ENCODE measurements around the gene C19orf12. TPM values are rescaled to one million over a fixed set of nuclear protein-coding genes. Genes with fewer than 3 reads are reported as not detected.

Gene C19orf12
- total RNA-seq, 1 experiment from 2014 or later = 17.5 TPM

DNA sequence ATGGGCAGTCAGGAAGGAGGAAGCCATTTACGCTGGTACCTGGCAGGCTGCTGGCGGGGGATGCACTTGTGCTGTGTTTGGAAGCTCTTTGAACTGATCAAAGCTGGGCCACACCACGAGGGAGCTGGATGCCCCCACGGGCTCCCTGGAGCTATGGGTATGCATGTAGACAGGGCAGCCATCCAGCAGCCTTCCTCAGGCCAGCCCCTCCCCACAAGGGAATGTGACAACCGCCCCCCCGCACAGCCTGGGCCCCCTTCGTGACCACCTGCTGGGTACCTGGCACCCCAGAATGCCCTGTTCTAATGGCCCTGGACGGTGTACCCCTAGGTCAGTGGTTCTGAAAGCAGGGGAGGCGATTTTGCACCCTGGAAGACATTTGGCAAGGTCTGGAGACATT lies 42.5 kb upstream of the C19orf12 start:
- no peak overlapping the region for H3K9ac ChIP-seq (ENCODE audit: extremely low read depth, insufficient read length, low read length)
- H3K27ac Mint-ChIP-seq = no peak overlapping the region
- no peaks in the 10 kb centered on the region for H4K20me1 ChIP-seq (ENCODE audit: control insufficient read depth, insufficient read depth, insufficient read length)
- no peak overlapping the region for H3K4me2 ChIP-seq (ENCODE audit: insufficient read depth, insufficient read length, low read length)
- no peak overlapping the region for H2BK12ac ChIP-seq (ENCODE audit: insufficient read length, low read depth, low read length)
- H3K27me3 ChIP-seq (ENCODE audit: insufficient read depth, low read length) = no peaks in the 10 kb centered on the region
- no peaks in the 10 kb centered on the region for H3K79me2 ChIP-seq (ENCODE audit: insufficient read depth, low read length)
- no CpG with 5 or more reads among the region's 9 CpGs for WGBS (ENCODE audit: extremely low coverage, insufficient read length, low lambda C conversion rate)
- no peaks in the 10 kb centered on the region for H3K4me1 ChIP-seq (ENCODE audit: insufficient read depth, low read length)
- H3K14ac ChIP-seq (ENCODE audit: insufficient read depth, low read length) = no peak overlapping the region
- no peaks in the 10 kb centered on the region for H3K36me3 Mint-ChIP-seq (ENCODE audit: insufficient read depth in 1 of 3, low read depth in 3 of 3)
- no peak overlapping the region for H2AFZ ChIP-seq (ENCODE audit: low read length)
- no peaks in the 10 kb centered on the region for H3K79me1 ChIP-seq (ENCODE audit: insufficient read depth, low read depth, low read length, poor library complexity, severe bottlenecking)
- no peak overlapping the region for H4K5ac ChIP-seq (ENCODE audit: insufficient read length, low read depth, low read length)
- no peak for TF ChIP-seq CTCF (conservative IDR thresholded peaks at IDR 0.05)
- H3K27ac ChIP-seq (ENCODE audit: insufficient read length, low read depth, low read length) = no peak overlapping the region
- no peak overlapping the region for H3K23ac ChIP-seq (ENCODE audit: insufficient read length, low read depth, low read length)
- no peak for DNase-seq
- H3K4ac ChIP-seq (ENCODE audit: low read depth, low read length) = no peak overlapping the region
- H2AK5ac ChIP-seq (ENCODE audit: insufficient read length, low read length) = no peak overlapping the region
- H3T11ph ChIP-seq (ENCODE audit: low read length) = no peak overlapping the region
- no peak overlapping the region for H2BK15ac ChIP-seq (ENCODE audit: low read depth, low read length)
- H3K9me3 Mint-ChIP-seq = no peaks in the 10 kb centered on the region
- H3K23me2 ChIP-seq (ENCODE audit: insufficient read length, low read depth, low read length, poor library complexity, severe bottlenecking) = no peaks in the 10 kb centered on the region
- no peak overlapping the region for H2BK20ac ChIP-seq (ENCODE audit: low read depth, low read length, poor library complexity, severe bottlenecking)
- H4K8ac ChIP-seq (replicated peaks; ENCODE audit: insufficient read length, low read depth, low read length) = no peak overlapping the region
- H3K18ac ChIP-seq (ENCODE audit: insufficient read length, low read depth, low read length) = no peak overlapping the region
- no peak overlapping the region for H2BK120ac ChIP-seq (ENCODE audit: low read depth, low read length, poor library complexity, severe bottlenecking)
- H4K91ac ChIP-seq (ENCODE audit: insufficient read length, low read depth, low read length) = no peak overlapping the region
- no peak overlapping the region for H3K4me3 Mint-ChIP-seq
- H3K9me3 ChIP-seq (ENCODE audit: control insufficient read depth, low read depth, low read length) = no peaks in the 10 kb centered on the region
- no peaks in the 10 kb centered on the region for H3K27me3 Mint-ChIP-seq (ENCODE audit: low read depth)
- peaks cover 0 to 2% of the 10 kb centered on the region in 2 experiments; a peak in 1 of 4 replicates for H3K4me1 Mint-ChIP-seq
- H3K56ac ChIP-seq (ENCODE audit: insufficient read length, low read depth, low read length) = no peak overlapping the region
- H2BK5ac ChIP-seq (ENCODE audit: insufficient read length, low read length) = no peak overlapping the region
